ENCODE results near the gene TUBE1.
A peak's percentile ranks its signal among the peaks of the same experiment; 100 is the strongest.
"Not testable (repeated sequence)": the region's sequence is repeated elsewhere in the genome, so short reads cannot be mapped to it uniquely, and the experiment has no call there.

The TUBE1 gene

GRCh38 chr6:112050429-112050828 is 36.9 kb downstream of the TUBE1 start:
- TF ChIP-seq, protein P1, sequence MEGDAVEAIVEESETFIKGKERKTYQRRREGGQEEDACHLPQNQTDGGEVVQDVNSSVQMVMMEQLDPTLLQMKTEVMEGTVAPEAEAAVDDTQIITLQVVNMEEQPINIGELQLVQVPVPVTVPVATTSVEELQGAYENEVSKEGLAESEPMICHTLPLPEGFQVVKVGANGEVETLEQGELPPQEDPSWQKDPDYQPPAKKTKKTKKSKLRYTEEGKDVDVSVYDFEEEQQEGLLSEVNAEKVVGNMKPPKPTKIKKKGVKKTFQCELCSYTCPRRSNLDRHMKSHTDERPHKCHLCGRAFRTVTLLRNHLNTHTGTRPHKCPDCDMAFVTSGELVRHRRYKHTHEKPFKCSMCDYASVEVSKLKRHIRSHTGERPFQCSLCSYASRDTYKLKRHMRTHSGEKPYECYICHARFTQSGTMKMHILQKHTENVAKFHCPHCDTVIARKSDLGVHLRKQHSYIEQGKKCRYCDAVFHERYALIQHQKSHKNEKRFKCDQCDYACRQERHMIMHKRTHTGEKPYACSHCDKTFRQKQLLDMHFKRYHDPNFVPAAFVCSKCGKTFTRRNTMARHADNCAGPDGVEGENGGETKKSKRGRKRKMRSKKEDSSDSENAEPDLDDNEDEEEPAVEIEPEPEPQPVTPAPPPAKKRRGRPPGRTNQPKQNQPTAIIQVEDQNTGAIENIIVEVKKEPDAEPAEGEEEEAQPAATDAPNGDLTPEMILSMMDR (IDR thresholded peaks at IDR 0.05; ENCODE audit: insufficient read depth, low read depth, low read length, missing control alignments): no peak
- DNase-seq (ENCODE audit: low read depth): no peak
- no peak overlapping the region for H3K4me3 ChIP-seq (ENCODE audit: low read length)

DNA sequence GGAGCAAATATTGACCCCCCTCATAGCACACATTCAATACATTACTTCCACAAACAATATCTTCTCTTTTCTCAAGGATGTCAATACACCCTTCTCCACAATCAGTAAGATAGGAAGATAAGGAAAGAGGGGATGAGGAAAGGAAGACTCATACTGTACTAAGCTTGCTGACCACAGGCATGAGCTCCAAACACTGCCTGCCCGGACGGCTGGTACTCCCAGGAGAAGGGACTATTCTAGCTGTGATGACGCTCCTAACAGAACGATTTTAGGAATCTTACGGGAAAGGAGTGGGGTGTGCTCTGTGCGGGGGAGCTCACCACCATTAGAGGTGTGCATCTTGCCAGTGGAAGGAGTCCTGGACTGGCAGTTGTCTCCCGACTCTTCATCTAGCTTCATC is 37.3 kb downstream of the TUBE1 start:
- DNase-seq (ENCODE audit: low read depth): no peak
- H3K4me3 ChIP-seq (ENCODE audit: low read length): no peak overlapping the region
- TF ChIP-seq, protein P1 (IDR thresholded peaks at IDR 0.05; ENCODE audit: insufficient read depth, low read depth, low read length, missing control alignments): no peak

- H3K4me3 ChIP-seq (ENCODE audit: low read length): no peak overlapping the region
- peak; percentile 53 for DNase-seq (ENCODE audit: low read depth)
- TF ChIP-seq, protein P1 (IDR thresholded peaks at IDR 0.05; ENCODE audit: insufficient read depth, low read depth, low read length, missing control alignments): no peak
Measured at GRCh38 chr6:112049026-112049799, 38.1 kb downstream of the TUBE1 start.

- not testable (repeated sequence) for H3K4me3 ChIP-seq (ENCODE audit: low read length); DNase-seq (ENCODE audit: low read depth)
Measured at GRCh38 chr6:112047523-112047922, 39.8 kb downstream of the TUBE1 start.

- DNase-seq (ENCODE audit: low read depth): peak; percentile 45
- TF ChIP-seq, protein P1 (IDR thresholded peaks at IDR 0.05; ENCODE audit: insufficient read depth, low read depth, low read length, missing control alignments): no peak
- no peak overlapping the region for H3K4me3 ChIP-seq (ENCODE audit: low read length)
Measured at GRCh38 chr6:112044856-112045255, 42.4 kb downstream of the TUBE1 start.

DNA sequence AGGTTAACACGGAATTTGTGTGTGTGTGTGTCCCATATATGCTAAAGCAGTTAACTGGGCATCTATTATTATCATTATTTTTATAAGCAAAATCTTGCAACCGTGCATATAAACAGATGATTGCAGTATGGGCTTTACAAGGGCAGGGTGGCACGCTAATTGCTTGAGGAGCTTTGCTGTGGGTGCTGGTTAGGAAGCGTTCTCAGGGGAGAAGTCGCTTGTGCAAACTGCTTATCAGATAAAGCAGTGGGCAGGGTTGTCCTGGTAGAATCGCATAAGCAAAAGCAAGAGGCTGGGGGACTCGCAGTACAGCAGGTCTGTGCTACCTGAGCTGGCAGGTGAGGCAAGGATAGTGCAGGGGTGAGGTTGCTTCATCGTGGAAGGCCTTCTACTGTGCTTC is 43.1 kb downstream of the TUBE1 start:
- TF ChIP-seq, protein P1 (IDR thresholded peaks at IDR 0.05; ENCODE audit: insufficient read depth, low read depth, low read length, missing control alignments): no peak
- DNase-seq (ENCODE audit: low read depth): no peak

DNA sequence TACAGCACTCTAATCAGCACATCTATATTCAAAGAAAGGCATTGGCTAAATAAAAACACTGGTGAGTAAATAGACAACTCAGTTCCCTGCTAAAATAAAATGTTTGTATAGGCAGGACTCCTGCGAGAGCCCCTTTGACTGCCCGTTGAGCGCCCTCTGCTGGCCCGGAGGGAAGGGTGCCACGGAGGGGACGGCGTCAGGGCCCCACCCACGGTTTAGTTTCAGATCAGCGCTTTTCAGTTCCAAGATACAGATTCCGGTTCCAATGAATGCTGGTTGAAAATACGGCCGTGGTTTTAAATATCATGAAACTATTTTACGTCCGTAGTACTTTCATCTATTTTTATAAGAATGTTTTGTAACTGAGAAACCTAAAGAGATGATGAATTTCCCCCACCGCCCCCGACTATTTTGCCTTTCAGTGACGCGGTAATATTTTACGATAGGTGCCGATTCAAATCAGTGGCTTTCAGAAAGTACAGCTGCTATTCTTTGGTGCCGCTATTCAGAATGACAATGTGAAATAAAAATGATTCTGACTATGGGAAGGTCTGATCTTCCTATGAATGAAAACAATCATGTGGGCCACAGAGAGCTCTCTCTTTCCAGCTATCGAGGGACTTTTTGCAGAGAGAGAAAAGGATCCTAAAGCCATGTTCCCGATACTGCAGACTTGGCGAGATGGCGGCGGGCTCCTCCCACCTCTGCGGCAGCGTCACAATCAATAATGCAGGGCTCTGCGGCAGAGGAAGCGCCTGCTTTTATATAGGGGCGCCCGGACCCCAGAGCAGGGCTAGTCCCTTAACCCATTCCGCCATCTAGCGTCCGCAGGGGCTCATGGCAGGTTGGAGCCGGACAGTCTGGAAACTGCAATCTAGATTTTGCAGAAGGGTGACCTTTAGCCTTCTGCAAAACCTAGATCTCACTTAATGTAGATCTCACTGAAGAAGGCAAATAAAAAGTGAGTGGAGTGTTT is 44.0 kb downstream of the TUBE1 start:
- TF ChIP-seq, protein P1 (IDR thresholded peaks at IDR 0.05; ENCODE audit: insufficient read depth, low read depth, low read length, missing control alignments): peak; percentile 97
- peak; percentile 83 for DNase-seq (ENCODE audit: low read depth)
- H3K4me3 ChIP-seq (ENCODE audit: low read length): peak overlapping the region; percentile 82

More for the DNA sequence above, 43.1 kb downstream of the TUBE1 start:
- H3K4me3 ChIP-seq (ENCODE audit: low read length): no peak overlapping the region

All from epithelial cell of esophagus (primary cell).